HL-60 (cell line): ENCODE results near the gene HOXC12.

Experiments
- DNase-seq, 2 experiments: peaks; one replicate each; pipeline ENCODE4 v3.0.0-alpha.2; 2010 to 2020; ENCODE audit warnings: low read depth in 1 of 2, low spot score in 1 of 2
- H3K27ac ChIP-seq: fragments of 250-450 bp; sonication (Bioruptor Pico); replicated peaks from 2 replicates; pipeline ENCODE4 v1.5.1; 2020; ENCODE audit warnings: mild to moderate bottlenecking, moderate library complexity
- H3K27me3 ChIP-seq: fragments of 250-450 bp; sonication (Bioruptor Pico); 2 replicates; pipeline ENCODE4 v1.5.1; 2021; ENCODE audit warnings: mild to moderate bottlenecking, moderate library complexity; ENCODE audit not compliant: insufficient read depth, poor library complexity, severe bottlenecking
- H3K4me3 ChIP-seq: replicated peaks from 2 replicates; pipeline ENCODE4 v1.5.1; 2011; ENCODE audit warnings: mild to moderate bottlenecking, control low read depth, low read length; ENCODE audit not compliant: insufficient read depth
- GABPA ChIP-seq: IDR thresholded peaks from 2 replicates; pipeline ENCODE4 v1.6.1; 2012; ENCODE audit warnings: low read depth
- POLR2AphosphoS5 ChIP-seq: IDR thresholded peaks from 2 replicates; pipeline ENCODE4 v1.6.1; 2012; ENCODE audit warnings: low read depth
- SPI1 ChIP-seq: IDR thresholded peaks from 2 replicates; pipeline ENCODE4 v1.6.1; 2012; ENCODE audit warnings: low read depth, mild to moderate bottlenecking, borderline replicate concordance
- TF ChIP-seq, protein P1 (sequence below): IDR thresholded peaks from 2 replicates; pipeline ENCODE4 v1.6.1; 2012; ENCODE audit warnings: low read depth; ENCODE audit not compliant: insufficient replicate concordance
- TF ChIP-seq, protein P2 (sequence below): IDR thresholded peaks from one replicate; pipeline ENCODE4 v1.5.1; 2011; ENCODE audit warnings: low read length, control low read depth, inconsistent platforms; ENCODE audit not compliant: insufficient read depth

HOXC12 gene

DNA sequence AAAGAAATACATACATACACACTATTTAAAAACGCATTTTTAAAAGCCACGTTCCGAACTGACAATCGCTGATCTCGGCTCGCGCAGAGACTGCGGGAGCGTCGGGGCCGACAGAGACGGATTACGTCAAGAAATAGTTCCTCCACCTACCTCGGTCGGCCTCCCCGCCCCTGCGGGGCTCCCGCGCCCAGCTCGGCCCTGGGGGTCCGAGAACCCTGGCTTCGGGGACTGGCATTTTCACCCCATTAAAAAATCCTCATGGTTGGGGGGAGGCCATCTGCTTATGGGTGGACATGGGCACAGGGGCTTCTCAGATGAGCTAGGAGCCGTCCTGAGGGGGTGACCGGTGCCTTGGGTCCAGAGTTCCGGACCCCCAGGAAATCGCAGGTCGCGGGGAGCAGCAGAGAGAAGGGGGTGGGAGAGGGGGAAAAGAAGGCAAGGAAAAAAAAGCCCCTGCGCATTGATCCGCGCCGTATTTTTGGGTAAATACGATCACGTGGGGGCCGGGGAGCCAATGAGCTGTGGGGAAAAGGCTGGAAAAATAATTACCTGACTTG, 44.9 kb downstream of the HOXC12 start:
- TF ChIP-seq, protein P1, sequence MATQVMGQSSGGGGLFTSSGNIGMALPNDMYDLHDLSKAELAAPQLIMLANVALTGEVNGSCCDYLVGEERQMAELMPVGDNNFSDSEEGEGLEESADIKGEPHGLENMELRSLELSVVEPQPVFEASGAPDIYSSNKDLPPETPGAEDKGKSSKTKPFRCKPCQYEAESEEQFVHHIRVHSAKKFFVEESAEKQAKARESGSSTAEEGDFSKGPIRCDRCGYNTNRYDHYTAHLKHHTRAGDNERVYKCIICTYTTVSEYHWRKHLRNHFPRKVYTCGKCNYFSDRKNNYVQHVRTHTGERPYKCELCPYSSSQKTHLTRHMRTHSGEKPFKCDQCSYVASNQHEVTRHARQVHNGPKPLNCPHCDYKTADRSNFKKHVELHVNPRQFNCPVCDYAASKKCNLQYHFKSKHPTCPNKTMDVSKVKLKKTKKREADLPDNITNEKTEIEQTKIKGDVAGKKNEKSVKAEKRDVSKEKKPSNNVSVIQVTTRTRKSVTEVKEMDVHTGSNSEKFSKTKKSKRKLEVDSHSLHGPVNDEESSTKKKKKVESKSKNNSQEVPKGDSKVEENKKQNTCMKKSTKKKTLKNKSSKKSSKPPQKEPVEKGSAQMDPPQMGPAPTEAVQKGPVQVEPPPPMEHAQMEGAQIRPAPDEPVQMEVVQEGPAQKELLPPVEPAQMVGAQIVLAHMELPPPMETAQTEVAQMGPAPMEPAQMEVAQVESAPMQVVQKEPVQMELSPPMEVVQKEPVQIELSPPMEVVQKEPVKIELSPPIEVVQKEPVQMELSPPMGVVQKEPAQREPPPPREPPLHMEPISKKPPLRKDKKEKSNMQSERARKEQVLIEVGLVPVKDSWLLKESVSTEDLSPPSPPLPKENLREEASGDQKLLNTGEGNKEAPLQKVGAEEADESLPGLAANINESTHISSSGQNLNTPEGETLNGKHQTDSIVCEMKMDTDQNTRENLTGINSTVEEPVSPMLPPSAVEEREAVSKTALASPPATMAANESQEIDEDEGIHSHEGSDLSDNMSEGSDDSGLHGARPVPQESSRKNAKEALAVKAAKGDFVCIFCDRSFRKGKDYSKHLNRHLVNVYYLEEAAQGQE: no peak
- TF ChIP-seq GABPA: no peak
- no peak for TF ChIP-seq POLR2AphosphoS5
- TF ChIP-seq SPI1: no peak
- TF ChIP-seq, protein P2, sequence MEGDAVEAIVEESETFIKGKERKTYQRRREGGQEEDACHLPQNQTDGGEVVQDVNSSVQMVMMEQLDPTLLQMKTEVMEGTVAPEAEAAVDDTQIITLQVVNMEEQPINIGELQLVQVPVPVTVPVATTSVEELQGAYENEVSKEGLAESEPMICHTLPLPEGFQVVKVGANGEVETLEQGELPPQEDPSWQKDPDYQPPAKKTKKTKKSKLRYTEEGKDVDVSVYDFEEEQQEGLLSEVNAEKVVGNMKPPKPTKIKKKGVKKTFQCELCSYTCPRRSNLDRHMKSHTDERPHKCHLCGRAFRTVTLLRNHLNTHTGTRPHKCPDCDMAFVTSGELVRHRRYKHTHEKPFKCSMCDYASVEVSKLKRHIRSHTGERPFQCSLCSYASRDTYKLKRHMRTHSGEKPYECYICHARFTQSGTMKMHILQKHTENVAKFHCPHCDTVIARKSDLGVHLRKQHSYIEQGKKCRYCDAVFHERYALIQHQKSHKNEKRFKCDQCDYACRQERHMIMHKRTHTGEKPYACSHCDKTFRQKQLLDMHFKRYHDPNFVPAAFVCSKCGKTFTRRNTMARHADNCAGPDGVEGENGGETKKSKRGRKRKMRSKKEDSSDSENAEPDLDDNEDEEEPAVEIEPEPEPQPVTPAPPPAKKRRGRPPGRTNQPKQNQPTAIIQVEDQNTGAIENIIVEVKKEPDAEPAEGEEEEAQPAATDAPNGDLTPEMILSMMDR: no peak
- DNase-seq: no peak
- Histone ChIP-seq H3K4me3 (peak overlapping the region; percentile 23), H3K27me3 (peaks cover 92% of the 10 kb centered on the region), H3K27ac (no peak overlapping the region)

DNA sequence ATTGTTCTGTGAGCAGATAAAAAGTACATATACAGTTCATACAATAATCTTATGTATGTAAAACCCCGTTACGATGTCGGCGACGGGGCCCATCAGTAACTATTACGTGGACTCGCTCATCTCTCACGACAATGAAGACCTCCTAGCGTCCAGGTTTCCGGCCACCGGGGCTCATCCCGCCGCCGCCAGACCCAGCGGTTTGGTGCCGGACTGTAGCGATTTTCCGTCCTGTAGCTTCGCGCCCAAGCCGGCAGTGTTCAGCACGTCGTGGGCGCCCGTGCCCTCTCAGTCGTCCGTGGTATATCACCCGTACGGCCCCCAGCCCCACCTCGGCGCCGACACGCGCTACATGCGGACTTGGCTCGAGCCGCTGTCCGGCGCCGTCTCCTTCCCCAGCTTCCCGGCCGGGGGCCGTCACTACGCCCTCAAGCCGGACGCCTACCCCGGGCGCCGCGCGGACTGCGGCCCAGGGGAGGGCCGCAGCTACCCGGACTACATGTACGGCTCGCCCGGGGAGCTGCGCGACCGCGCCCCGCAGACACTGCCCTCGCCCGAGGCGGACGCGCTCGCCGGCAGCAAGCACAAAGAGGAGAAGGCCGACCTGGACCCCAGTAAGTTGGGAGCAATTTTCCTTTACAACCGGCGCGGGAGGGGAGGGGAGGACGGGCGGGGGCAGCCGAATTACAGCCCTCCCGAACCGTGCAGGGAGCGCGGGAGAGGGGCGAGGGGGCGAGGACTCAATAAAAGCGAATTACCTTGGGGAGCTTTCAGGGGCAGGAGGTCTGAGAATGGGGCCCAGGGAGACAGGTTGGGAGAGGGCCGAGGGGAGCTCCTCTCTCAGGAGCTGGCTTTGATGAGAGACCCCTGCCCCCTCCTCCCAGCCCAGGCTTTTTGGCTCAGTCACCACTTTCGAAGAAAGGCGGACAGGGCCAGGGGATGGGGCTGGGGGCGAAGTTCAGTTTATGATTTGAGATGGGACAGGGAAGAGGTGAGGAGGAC, 45.7 kb downstream of the HOXC12 start, which contains the start of gene HOXC9:
Gene HOXC9 (plus strand): TSS at position 46 of the 999 bp plus-strand sequence. CDS start 28 bp downstream, at position 74.
- Histone ChIP-seq H3K4me3 (peak within 1 kb of the TSS; percentile 23), H3K27me3 (peaks cover 92% of the 10 kb centered on the region), H3K27ac (no peak within 1 kb of the TSS)
- no peak for DNase-seq
- TF ChIP-seq, protein P1: no peak
- no peak for TF ChIP-seq GABPA
- TF ChIP-seq, protein P2: no peak
- no peak for TF ChIP-seq POLR2AphosphoS5
- no peak for TF ChIP-seq SPI1

DNA sequence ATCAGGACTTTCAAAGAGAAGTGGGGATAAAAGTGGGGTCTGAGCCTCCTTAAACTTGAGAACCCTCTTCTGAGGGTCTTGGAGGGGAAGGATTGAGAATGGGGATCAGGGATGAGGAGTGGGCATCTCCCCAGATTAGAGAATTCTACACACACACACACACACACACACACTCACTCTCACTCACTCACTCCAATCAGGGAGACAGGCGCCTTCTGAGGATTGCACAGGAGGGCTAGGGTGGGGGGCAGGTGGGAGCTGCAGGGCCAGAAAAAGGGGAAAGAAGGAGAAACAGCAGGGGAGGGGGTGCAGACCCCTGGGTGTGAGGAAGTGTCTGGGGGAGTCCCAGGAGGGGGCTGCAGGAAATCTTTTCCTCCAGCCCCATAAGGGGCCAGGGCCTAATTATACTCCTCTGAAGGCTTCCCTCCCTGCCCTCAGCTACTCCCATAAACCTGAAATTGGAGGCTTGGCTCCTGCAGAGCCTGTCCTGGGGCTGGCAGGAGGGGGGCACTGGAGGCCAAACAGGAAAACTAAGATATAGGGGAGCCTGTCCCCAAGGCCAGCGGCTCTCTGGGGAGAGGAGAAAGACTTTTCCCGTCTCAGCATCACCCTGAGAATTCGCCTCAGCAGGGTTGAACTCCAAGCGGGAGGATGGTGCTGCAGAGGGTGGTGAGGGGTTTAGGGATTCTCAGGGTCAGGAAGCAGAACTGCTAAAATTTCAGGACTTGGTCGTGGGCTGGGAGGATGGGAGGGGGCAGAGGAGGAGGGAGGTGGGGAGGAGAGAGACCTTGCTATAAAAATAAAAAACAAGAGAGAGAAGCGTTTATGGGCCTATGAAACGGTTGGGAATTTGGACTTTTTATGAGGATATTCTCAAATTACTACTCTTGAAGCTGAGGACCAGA, 46.8 kb downstream of the HOXC12 start:
- TF ChIP-seq SPI1 (no peak), POLR2AphosphoS5 (no peak), GABPA (no peak)
- TF ChIP-seq, protein P1: no peak
- TF ChIP-seq, protein P2: no peak
- Histone ChIP-seq H3K27ac (no peak overlapping the region), H3K27me3 (peaks cover 91% of the 10 kb centered on the region), H3K4me3 (no peak overlapping the region)
- no peak for DNase-seq
